ENCODE results near the gene ADRB1.
A peak's percentile ranks its signal among the peaks of the same experiment; 100 is the strongest.

ADRB1 gene

GRCh38 chr10:114043532-114044246 lies at the start of gene ADRB1:
ADRB1 (plus strand) TSS chr10:114043866; CDS start chr10:114044133, 267 bp downstream.
- no peak for DNase-seq (ENCODE audit: low read depth)

- DNase-seq (ENCODE audit: low read depth): no peak
These were observed 48.5 kb upstream of the ADRB1 start for GRCh38 chr10:113995201-113995600.

- DNase-seq (ENCODE audit: low read depth): no peak
These were observed 46.2 kb upstream of the ADRB1 start for GRCh38 chr10:113997428-113997827.

GRCh38 chr10:113999531-113999930 lies 44.1 kb upstream of the ADRB1 start:
- no peak for DNase-seq (ENCODE audit: low read depth)

GRCh38 chr10:114000457-114001010 lies 43.1 kb upstream of the ADRB1 start:
- no peak for DNase-seq (ENCODE audit: low read depth)

- no peak for DNase-seq (ENCODE audit: low read depth)
These were observed 41.2 kb upstream of the ADRB1 start for GRCh38 chr10:114002422-114002821.

GRCh38 chr10:114003161-114003941 lies 40.3 kb upstream of the ADRB1 start:
- DNase-seq (ENCODE audit: low read depth): no peak

GRCh38 chr10:114009281-114009996 lies 34.2 kb upstream of the ADRB1 start:
- no peak for DNase-seq (ENCODE audit: low read depth)

GRCh38 chr10:114010316-114010715 lies 33.4 kb upstream of the ADRB1 start:
- peak; percentile 29 for DNase-seq (ENCODE audit: low read depth)

- no peak for DNase-seq (ENCODE audit: low read depth)
These were observed 31.0 kb upstream of the ADRB1 start for GRCh38 chr10:114012650-114013049.

- no peak for DNase-seq (ENCODE audit: low read depth)
These were observed 28.0 kb upstream of the ADRB1 start for GRCh38 chr10:114015708-114016107.

- DNase-seq (ENCODE audit: low read depth): no peak
These were observed 26.4 kb upstream of the ADRB1 start for GRCh38 chr10:114017271-114017670.

GRCh38 chr10:114017873-114018272 lies 25.8 kb upstream of the ADRB1 start:
- DNase-seq (ENCODE audit: low read depth): no peak

GRCh38 chr10:114019226-114019625 lies 24.4 kb upstream of the ADRB1 start:
- no peak for DNase-seq (ENCODE audit: low read depth)

GRCh38 chr10:114021154-114021553 lies 22.5 kb upstream of the ADRB1 start:
- no peak for DNase-seq (ENCODE audit: low read depth)

GRCh38 chr10:114021717-114022680 lies 21.7 kb upstream of the ADRB1 start:
- DNase-seq (ENCODE audit: low read depth): peak; percentile 61

GRCh38 chr10:114022766-114023597 lies 20.7 kb upstream of the ADRB1 start:
- peak; percentile 87 for DNase-seq (ENCODE audit: low read depth)

- peak; percentile 76 for DNase-seq (ENCODE audit: low read depth)
These were observed 18.6 kb upstream of the ADRB1 start for GRCh38 chr10:114024876-114025610.

- DNase-seq (ENCODE audit: low read depth): no peak
These were observed 18.0 kb upstream of the ADRB1 start for GRCh38 chr10:114025611-114026130.

Measured in amniotic epithelial cell (primary cell).